ENCODE results near the gene TMEM108. TPM values are rescaled to one million over a fixed set of nuclear protein-coding genes. Genes with fewer than 3 reads are reported as not detected.

TMEM108 gene
- total RNA-seq, 1 experiment from 2014 or later: not detected

GRCh38 chr3:133042778-133043177 lies 4.6 kb downstream of the TMEM108 start:
- Mint-ChIP-seq H3K4me3 (ENCODE audit: unreplicated experiment) (no peak overlapping the region), H3K9me3 (ENCODE audit: unreplicated experiment) (no peaks in the 10 kb centered on the region), H3K27me3 (ENCODE audit: insufficient read depth, unreplicated experiment) (peaks cover 11% of the 10 kb centered on the region), H3K4me1 (ENCODE audit: low read depth, unreplicated experiment) (no peaks in the 10 kb centered on the region), H3K27ac (ENCODE audit: unreplicated experiment) (no peak overlapping the region), H3K36me3 (ENCODE audit: insufficient read depth, unreplicated experiment) (no peaks in the 10 kb centered on the region)
- Histone ChIP-seq H3K36me3 (ENCODE audit: control insufficient read depth, insufficient read depth, low read length) (no peaks in the 10 kb centered on the region), H3K4me1 (no peaks in the 10 kb centered on the region), H3K4me3 (ENCODE audit: low read depth, low read length) (no peak overlapping the region), H3K9me3 (no peaks in the 10 kb centered on the region), H3K27me3 (replicated peaks; ENCODE audit: control insufficient read depth, insufficient read depth, low read length) (no peaks in the 10 kb centered on the region)
- CTCF ChIA-PET: interaction anchor here (0.5 to 1.4 kb wide), 2 partner anchors 14 to 21 kb away, joined by 3 to 4 read pairs; no protein-coding TSS in a partner anchor
- no TSS peak for BruUV-seq (replicated peaks)
- no peak for DNase-seq
- intact Hi-C loops (cut with micrococcal nuclease; ENCODE audit: unreplicated experiment): loop anchor here (5.0 kb wide), 1 partner anchor 230 kb away; no protein-coding TSS in a partner anchor
- POLR2A ChIA-PET: no interaction called here
- TF ChIP-seq, protein P1, sequence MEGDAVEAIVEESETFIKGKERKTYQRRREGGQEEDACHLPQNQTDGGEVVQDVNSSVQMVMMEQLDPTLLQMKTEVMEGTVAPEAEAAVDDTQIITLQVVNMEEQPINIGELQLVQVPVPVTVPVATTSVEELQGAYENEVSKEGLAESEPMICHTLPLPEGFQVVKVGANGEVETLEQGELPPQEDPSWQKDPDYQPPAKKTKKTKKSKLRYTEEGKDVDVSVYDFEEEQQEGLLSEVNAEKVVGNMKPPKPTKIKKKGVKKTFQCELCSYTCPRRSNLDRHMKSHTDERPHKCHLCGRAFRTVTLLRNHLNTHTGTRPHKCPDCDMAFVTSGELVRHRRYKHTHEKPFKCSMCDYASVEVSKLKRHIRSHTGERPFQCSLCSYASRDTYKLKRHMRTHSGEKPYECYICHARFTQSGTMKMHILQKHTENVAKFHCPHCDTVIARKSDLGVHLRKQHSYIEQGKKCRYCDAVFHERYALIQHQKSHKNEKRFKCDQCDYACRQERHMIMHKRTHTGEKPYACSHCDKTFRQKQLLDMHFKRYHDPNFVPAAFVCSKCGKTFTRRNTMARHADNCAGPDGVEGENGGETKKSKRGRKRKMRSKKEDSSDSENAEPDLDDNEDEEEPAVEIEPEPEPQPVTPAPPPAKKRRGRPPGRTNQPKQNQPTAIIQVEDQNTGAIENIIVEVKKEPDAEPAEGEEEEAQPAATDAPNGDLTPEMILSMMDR (IDR thresholded peaks at IDR 0.05; ENCODE audit: insufficient read depth in 1 of 2, low read depth in 1 of 2, low read length in 1 of 2, severe bottlenecking in 1 of 2, unreplicated experiment in 1 of 2): no peak

- H3K27me3 ChIP-seq (replicated peaks; ENCODE audit: control insufficient read depth, insufficient read depth, low read length): no peaks in the 10 kb centered on the region
- Mint-ChIP-seq H3K36me3 (ENCODE audit: insufficient read depth, unreplicated experiment) (no peaks in the 10 kb centered on the region), H3K4me1 (ENCODE audit: low read depth, unreplicated experiment) (no peaks in the 10 kb centered on the region), H3K4me3 (ENCODE audit: unreplicated experiment) (no peak overlapping the region), H3K27ac (ENCODE audit: unreplicated experiment) (no peak overlapping the region), H3K27me3 (ENCODE audit: insufficient read depth, unreplicated experiment) (peaks cover 28% of the 10 kb centered on the region), H3K9me3 (ENCODE audit: unreplicated experiment) (no peaks in the 10 kb centered on the region)
- intact Hi-C loops (cut with micrococcal nuclease; ENCODE audit: unreplicated experiment): no loop called here
- BruUV-seq (replicated peaks): no TSS peak
- H3K4me1 ChIP-seq: no peaks in the 10 kb centered on the region
- no peaks in the 10 kb centered on the region for H3K36me3 ChIP-seq (ENCODE audit: control insufficient read depth, insufficient read depth, low read length)
- ChIA-PET POLR2A (no interaction called here), CTCF (no interaction called here)
- no peak for DNase-seq
- TF ChIP-seq, protein P1 (IDR thresholded peaks at IDR 0.05; ENCODE audit: insufficient read depth in 1 of 2, low read depth in 1 of 2, low read length in 1 of 2, severe bottlenecking in 1 of 2, unreplicated experiment in 1 of 2): no peak
- no peak overlapping the region for H3K4me3 ChIP-seq (ENCODE audit: low read depth, low read length)
- H3K9me3 ChIP-seq: no peaks in the 10 kb centered on the region
Observed at GRCh38 chr3:133047980-133048379, 9.8 kb downstream of the TMEM108 start.

DNA sequence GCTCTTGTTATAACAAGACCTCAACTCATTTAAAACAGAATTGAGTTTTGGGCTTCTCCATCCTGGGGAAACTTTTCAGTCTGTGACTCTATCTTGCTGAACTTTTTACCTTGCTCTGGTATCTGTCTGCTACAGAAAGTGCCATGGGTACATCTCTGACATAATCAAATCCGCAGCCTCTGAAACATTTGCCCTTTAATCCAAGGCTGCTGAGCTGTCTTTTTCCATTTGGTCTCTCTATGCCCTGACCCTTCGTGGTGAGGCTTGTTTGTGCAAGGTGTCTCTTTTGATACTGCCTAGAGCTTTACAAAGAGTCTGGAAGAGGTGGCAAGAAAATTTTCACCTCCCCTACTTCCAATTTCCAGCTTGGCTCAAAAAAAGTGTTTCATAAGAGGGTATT lies 11.3 kb downstream of the TMEM108 start:
- Mint-ChIP-seq H3K27ac (ENCODE audit: unreplicated experiment) (no peak overlapping the region), H3K9me3 (ENCODE audit: unreplicated experiment) (no peaks in the 10 kb centered on the region), H3K27me3 (ENCODE audit: insufficient read depth, unreplicated experiment) (peaks cover 30% of the 10 kb centered on the region), H3K36me3 (ENCODE audit: insufficient read depth, unreplicated experiment) (no peaks in the 10 kb centered on the region), H3K4me1 (ENCODE audit: low read depth, unreplicated experiment) (no peaks in the 10 kb centered on the region), H3K4me3 (ENCODE audit: unreplicated experiment) (no peak overlapping the region)
- Histone ChIP-seq H3K4me3 (ENCODE audit: low read depth, low read length) (no peak overlapping the region), H3K4me1 (no peaks in the 10 kb centered on the region), H3K27me3 (replicated peaks; ENCODE audit: control insufficient read depth, insufficient read depth, low read length) (no peaks in the 10 kb centered on the region), H3K36me3 (ENCODE audit: control insufficient read depth, insufficient read depth, low read length) (no peaks in the 10 kb centered on the region), H3K9me3 (no peaks in the 10 kb centered on the region)
- BruUV-seq (replicated peaks): no TSS peak
- POLR2A ChIA-PET: no interaction called here
- DNase-seq: no peak
- intact Hi-C loops (cut with micrococcal nuclease; ENCODE audit: unreplicated experiment): no loop called here
- CTCF ChIA-PET: no interaction called here
- TF ChIP-seq, protein P1 (IDR thresholded peaks at IDR 0.05; ENCODE audit: insufficient read depth in 1 of 2, low read depth in 1 of 2, low read length in 1 of 2, severe bottlenecking in 1 of 2, unreplicated experiment in 1 of 2): no peak

Measured in Caco-2 (cell line).